GM21825 (cell line): Measurements from ENCODE around the gene LAMA5.

Experiments used
- ATAC-seq: cut with Tn5 transposase; IDR thresholded peaks from one replicate; pipeline ENCODE4 v1.9.1; 2021; ENCODE audit warnings: mild to moderate bottlenecking, moderate library complexity; ENCODE audit not compliant: unreplicated experiment

Gene LAMA5

GRCh38 chr20:62306414-62307187 lies 60.5 kb downstream of the LAMA5 start:
- ATAC-seq: no peak

GRCh38 chr20:62305765-62306413 lies 61.2 kb downstream of the LAMA5 start:
- ATAC-seq: no peak

GRCh38 chr20:62305149-62305764 lies 61.9 kb downstream of the LAMA5 start:
- no peak for ATAC-seq

- no peak for ATAC-seq
These were observed 62.6 kb downstream of the LAMA5 start for GRCh38 chr20:62304331-62305148.

- peak; percentile 4 for ATAC-seq
These were observed 63.5 kb downstream of the LAMA5 start for GRCh38 chr20:62303340-62304226.

GRCh38 chr20:62303062-62303339 lies 64.1 kb downstream of the LAMA5 start:
- ATAC-seq: no peak

- ATAC-seq: peak; percentile 82
These were observed 64.6 kb downstream of the LAMA5 start, which contains the start of gene ADRM1 for GRCh38 chr20:62302341-62303061. Gene ADRM1 (plus strand): TSS chr20:62302997. CDS start chr20:62303569, 572 bp downstream.

- peak; percentile 35 for ATAC-seq
These were observed 65.3 kb downstream of the LAMA5 start for GRCh38 chr20:62301773-62302340.

GRCh38 chr20:62301111-62301668 lies 65.9 kb downstream of the LAMA5 start:
- ATAC-seq: no peak

GRCh38 chr20:62300319-62300718 lies 66.8 kb downstream of the LAMA5 start:
- ATAC-seq: no peak

GRCh38 chr20:62299666-62300236 lies 67.4 kb downstream of the LAMA5 start:
- no peak for ATAC-seq

- no peak for ATAC-seq
These were observed 68.4 kb downstream of the LAMA5 start for GRCh38 chr20:62298577-62299249.

GRCh38 chr20:62297449-62298227 lies 69.5 kb downstream of the LAMA5 start:
- ATAC-seq: no peak

- ATAC-seq: no peak
These were observed 70.2 kb downstream of the LAMA5 start for GRCh38 chr20:62296724-62297448.

- no peak for ATAC-seq
These were observed 72.6 kb downstream of the LAMA5 start for GRCh38 chr20:62294516-62294915.

- no peak for ATAC-seq
These were observed 73.2 kb downstream of the LAMA5 start for GRCh38 chr20:62293946-62294345.
